PFSK-1 (cell line): Measurements from ENCODE around the gene KLF6.
A peak's percentile ranks its signal among the peaks of the same experiment; 100 is the strongest.

Experiments
- FOXP2 ChIP-seq: optimal IDR thresholded peaks from 2 replicates; pipeline ENCODE3; 2011; ENCODE audit warnings: borderline replicate concordance, control low read depth, inconsistent platforms; ENCODE audit not compliant: insufficient read depth; ENCODE audit errors: extremely low read length, extremely low read depth
- POLR2AphosphoS5 ChIP-seq: IDR thresholded peaks from 2 replicates; pipeline ENCODE4 v1.6.1; 2012; ENCODE audit warnings: low read depth, mild to moderate bottlenecking, control low read depth, low read length, moderate library complexity
- SIN3A ChIP-seq: IDR thresholded peaks from 2 replicates; pipeline ENCODE4 v1.6.1; 2012; ENCODE audit warnings: mild to moderate bottlenecking, low read length, moderate library complexity, borderline replicate concordance; ENCODE audit not compliant: insufficient read depth
- TAF1 ChIP-seq: IDR thresholded peaks from 2 replicates; pipeline ENCODE4 v1.6.1; 2012; ENCODE audit warnings: low read length, control low read depth, borderline replicate concordance; ENCODE audit not compliant: insufficient read depth
- TF ChIP-seq, protein P1 (sequence below), 2 experiments: IDR thresholded peaks; 2 replicates each; pipeline versions ENCODE4 v1.6.1 to v1.8.0; 2011 to 2012; ENCODE audit warnings: low read depth in 2 of 2, low read length in 2 of 2, control low read depth in 1 of 2, inconsistent platforms in 1 of 2, mild to moderate bottlenecking in 1 of 2, moderate library complexity in 1 of 2; ENCODE audit not compliant: insufficient read depth in 1 of 2

KLF6 gene

DNA sequence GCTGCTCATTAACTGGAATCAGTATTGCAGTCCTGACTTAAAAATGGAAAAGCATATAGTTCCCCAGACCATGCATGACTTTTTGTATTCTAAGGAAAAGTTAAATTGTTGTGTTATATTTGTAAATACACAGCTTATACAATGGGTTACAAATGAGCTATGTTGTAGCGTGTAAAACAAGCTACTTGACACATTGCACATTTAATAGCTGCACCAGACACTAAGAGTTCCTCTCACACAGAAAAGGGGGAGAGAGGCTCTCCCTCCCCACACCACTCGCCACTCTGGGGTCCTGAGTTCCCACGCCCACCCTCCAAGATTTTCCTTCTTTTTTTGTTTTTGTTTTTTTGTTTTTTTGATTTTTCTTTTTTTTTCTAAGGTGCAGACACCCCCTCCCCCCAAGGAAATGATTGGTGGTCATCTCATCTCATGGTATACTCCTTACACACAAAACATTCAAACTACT lies 6.3 kb downstream of the KLF6 start:
- TF ChIP-seq, protein P1, sequence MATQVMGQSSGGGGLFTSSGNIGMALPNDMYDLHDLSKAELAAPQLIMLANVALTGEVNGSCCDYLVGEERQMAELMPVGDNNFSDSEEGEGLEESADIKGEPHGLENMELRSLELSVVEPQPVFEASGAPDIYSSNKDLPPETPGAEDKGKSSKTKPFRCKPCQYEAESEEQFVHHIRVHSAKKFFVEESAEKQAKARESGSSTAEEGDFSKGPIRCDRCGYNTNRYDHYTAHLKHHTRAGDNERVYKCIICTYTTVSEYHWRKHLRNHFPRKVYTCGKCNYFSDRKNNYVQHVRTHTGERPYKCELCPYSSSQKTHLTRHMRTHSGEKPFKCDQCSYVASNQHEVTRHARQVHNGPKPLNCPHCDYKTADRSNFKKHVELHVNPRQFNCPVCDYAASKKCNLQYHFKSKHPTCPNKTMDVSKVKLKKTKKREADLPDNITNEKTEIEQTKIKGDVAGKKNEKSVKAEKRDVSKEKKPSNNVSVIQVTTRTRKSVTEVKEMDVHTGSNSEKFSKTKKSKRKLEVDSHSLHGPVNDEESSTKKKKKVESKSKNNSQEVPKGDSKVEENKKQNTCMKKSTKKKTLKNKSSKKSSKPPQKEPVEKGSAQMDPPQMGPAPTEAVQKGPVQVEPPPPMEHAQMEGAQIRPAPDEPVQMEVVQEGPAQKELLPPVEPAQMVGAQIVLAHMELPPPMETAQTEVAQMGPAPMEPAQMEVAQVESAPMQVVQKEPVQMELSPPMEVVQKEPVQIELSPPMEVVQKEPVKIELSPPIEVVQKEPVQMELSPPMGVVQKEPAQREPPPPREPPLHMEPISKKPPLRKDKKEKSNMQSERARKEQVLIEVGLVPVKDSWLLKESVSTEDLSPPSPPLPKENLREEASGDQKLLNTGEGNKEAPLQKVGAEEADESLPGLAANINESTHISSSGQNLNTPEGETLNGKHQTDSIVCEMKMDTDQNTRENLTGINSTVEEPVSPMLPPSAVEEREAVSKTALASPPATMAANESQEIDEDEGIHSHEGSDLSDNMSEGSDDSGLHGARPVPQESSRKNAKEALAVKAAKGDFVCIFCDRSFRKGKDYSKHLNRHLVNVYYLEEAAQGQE (IDR thresholded peaks at IDR 0.05; ENCODE audit: insufficient read depth in 1 of 2, low read depth in 2 of 2, low read length in 2 of 2): no peak
- TF ChIP-seq SIN3A (no peak), TAF1 (no peak), POLR2AphosphoS5 (no peak), FOXP2 (no peak)

DNA sequence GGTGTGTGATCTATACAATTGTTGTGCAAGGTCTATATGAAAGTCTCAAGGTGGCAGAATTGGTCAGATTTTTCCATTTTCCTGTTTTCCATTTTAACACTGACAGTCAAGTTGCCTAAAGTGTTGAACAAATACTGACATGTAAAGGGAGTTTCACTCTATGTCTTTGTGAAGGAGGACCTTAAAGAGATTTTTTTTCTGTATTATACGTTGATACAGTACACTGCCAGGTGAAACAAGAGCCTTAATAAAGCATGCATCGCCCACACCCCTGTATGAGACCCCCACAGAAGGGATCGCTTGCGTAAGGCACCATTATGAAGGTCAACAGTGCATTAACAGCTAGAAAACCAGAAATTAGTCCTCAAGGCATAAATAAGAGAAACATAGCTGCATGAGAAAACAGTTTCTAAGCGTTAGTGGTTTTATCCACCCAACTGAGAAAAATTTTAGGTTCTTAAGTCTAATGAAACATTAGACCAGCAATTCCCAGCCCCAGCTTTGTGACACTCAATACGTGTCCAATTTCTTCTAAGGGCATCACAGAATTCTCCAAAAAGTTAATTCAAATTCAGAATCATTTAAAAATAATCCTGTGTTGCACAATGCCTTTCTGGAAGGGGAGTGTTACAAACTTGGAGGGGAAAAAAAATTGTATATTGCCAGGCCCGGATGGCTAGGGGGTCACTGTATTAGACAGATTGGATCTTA lies 6.9 kb downstream of the KLF6 start:
- no peak for TF ChIP-seq FOXP2
- no peak for TF ChIP-seq TAF1
- no peak for TF ChIP-seq SIN3A
- TF ChIP-seq, protein P1 (IDR thresholded peaks at IDR 0.05; ENCODE audit: insufficient read depth in 1 of 2, low read depth in 2 of 2, low read length in 2 of 2): no peak
- 0 out of 2 replicates have a peak, but pooled peaks have one; percentile 42 for TF ChIP-seq POLR2AphosphoS5

DNA sequence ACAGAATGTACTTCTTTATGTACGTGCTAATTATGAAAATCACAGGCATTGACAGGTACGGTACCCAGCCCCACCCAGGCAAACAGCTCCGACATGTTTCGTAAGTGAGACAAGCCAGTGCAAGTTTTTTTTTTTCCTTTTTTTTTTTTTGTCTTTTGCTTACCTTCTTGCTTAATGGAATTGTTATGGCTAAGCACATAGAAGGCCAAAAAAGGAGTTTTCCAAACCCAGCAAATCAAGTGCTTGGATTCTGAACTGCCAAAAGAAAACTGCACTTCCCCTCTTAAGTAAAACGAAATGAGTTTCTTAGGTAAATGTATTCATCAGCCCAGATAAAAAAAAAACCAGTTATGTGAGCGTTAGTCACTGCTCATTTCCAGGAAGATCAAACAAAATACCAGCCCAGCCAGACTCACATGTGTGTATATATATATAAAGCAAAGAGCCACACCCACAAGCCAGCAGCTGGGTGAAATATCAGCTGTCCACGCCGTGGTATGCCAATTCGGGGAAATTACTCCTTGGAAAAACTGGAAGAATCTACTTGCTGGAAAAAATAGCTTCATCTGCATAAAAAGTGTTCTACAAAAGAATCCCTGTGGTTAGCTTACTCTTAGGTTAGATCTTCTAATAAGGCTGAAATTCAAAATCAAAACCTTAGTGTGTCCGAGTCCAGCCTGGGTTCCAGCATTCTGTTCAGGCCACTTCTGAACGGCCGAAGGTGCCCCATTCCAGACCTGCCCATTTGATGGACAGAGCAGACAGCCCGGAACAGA lies 8.0 kb downstream of the KLF6 start:
- TF ChIP-seq SIN3A (peak; percentile 88; the same call in 1 of the 2 replicates), TAF1 (no peak)

DNA sequence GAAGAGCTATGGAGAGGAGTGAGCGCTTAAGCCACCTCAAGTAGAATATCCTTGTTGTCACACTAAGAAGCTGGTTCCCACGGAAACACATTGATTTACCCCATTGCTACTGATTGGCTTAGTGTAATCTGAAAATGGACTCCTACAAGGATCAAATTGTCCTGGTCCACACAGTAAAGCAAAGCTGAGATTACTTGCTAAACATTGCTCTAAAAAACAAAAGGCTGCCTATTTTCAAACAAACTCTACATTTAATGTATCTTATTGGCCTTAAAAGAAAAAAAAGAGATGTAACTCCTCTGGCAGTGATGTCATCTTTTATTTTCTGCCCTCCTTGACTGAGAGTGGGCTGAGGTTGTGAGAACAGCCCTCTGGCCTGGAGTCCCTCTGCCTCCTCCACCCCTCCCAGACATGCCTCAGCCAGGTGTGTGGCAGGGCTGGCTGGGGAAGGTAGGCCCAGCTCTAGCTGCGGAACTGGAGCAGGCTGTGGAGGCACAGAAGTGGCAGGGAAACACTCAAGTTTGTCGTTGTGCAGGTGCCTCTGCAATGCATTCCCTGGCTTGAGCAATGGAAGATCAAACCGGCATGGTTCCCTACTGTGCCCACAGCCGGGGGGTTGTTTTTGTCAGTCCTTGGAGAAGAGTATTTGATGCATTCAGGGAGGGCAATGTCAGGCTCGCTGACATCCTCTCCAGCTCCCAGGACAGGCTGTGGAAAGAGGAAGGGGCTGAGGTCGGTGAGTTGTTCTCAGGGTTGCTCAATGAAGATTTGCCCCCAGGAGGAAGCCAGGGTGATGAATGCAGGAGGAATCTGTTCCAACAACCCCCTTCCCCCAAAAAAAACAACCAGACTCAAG lies 9.1 kb downstream of the KLF6 start:
- TF ChIP-seq TAF1 (no peak), SIN3A (no peak), FOXP2 (no peak), POLR2AphosphoS5 (peak; percentile 54)
- TF ChIP-seq, protein P1 (IDR thresholded peaks at IDR 0.05; ENCODE audit: insufficient read depth in 1 of 2, low read depth in 2 of 2, low read length in 2 of 2): 0 out of 4 replicates have a peak, but pooled peaks of 1 of the 2 experiments have one; percentile 5
